Suprapubic skin (tissue), 4 donors: ENCODE results near the gene FUOM. TPM values are rescaled to one million over a fixed set of nuclear protein-coding genes. Genes with fewer than 3 reads are reported as not detected.

Experiments
- DNase-seq, 2 donors: peaks; one replicate each; pipeline ENCODE4 v3.0.0-alpha.2; 2019; ENCODE audit warnings: low spot score in 2 of 2
- H3K27ac ChIP-seq: fragments of 200-600 bp; sonication (generic); one replicate; pipeline ENCODE4 v1.5.1; 2019
- H3K27me3 ChIP-seq: fragments of 200-600 bp; sonication (generic); one replicate; pipeline ENCODE4 v1.5.1; 2019
- H3K36me3 ChIP-seq: fragments of 200-600 bp; sonication (generic); one replicate; pipeline ENCODE4 v1.5.1; 2019
- H3K4me1 ChIP-seq: fragments of 200-600 bp; sonication (generic); one replicate; pipeline ENCODE4 v1.5.1; 2019
- H3K4me3 ChIP-seq: fragments of 200-600 bp; sonication (generic); one replicate; pipeline ENCODE4 v1.5.1; 2019; ENCODE audit warnings: mild to moderate bottlenecking
- H3K9me3 ChIP-seq: fragments of 200-600 bp; sonication (generic); one replicate; pipeline ENCODE4 v1.5.1; 2019
- CTCF ChIP-seq, 2 donors: fragments of 200-600 bp in 1 of 2; fragments of 450-650 bp in 1 of 2; sonication (generic) in 1 of 2; IDR thresholded peaks; one replicate each; pipeline ENCODE4 v1.5.1; 2016 to 2019; ENCODE audit warnings: antibody characterized with exemption in 2 of 2, mild to moderate bottlenecking in 1 of 2, moderate library complexity in 1 of 2
- EP300 ChIP-seq: sonication (generic); formaldehyde crosslinking; IDR thresholded peaks from one replicate; pipeline ENCODE4 v1.6.1; 2017; ENCODE audit warnings: antibody characterized with exemption
- POLR2A ChIP-seq, 2 donors: fragments of 450-650 bp; IDR thresholded peaks; one replicate each; pipeline ENCODE4 v1.6.1; 2017; ENCODE audit warnings: antibody characterized with exemption in 2 of 2, mild to moderate bottlenecking in 2 of 2, moderate library complexity in 2 of 2
- POLR2AphosphoS5 ChIP-seq, 3 donors: sonication (generic); formaldehyde crosslinking; IDR thresholded peaks; one replicate each; pipeline ENCODE4 v1.6.1; 2017; ENCODE audit warnings: antibody characterized with exemption in 3 of 3
- WGBS: methylation state at CpG from one replicate; pipeline ENCODE4 v1.1.5; 2018; 5-methylcytosine and 5-hydroxymethylcytosine counted together
- total RNA-seq, 4 donors: library from RNA; depleted of rRNA; stranded (reverse); fragments of >200 nt; gene quantifications; one replicate each; pipeline ENCODE4 v1.1.0, GENCODE V29; 2016

Gene FUOM
- total RNA-seq, 4 donors from 2014 or later = 7.8 to 13.8 (median 11.7) TPM

- WGBS = 35% methylated on average over 8 of the region's 16 CpGs
- Histone ChIP-seq H3K9me3 (no peaks in the 10 kb centered on the region), H3K27me3 (peaks cover 37% of the 10 kb centered on the region), H3K4me3 (no peak overlapping the region), H3K4me1 (peaks cover 7% of the 10 kb centered on the region), H3K27ac (no peak overlapping the region), H3K36me3 (no peaks in the 10 kb centered on the region)
- TF ChIP-seq POLR2AphosphoS5 (IDR thresholded peaks at IDR 0.05) = no peak
- peak in 1 of 2 donors; percentile 56 for DNase-seq
Observed at GRCh38 chr10:133347710-133348517, 9.9 kb downstream of the FUOM start.

GRCh38 chr10:133346413-133346812 lies 11.4 kb downstream of the FUOM start:
- WGBS = 50% methylated on average over 11 of the region's 11 CpGs
- no peak for DNase-seq
- Histone ChIP-seq H3K27ac (no peak overlapping the region), H3K27me3 (peaks cover 51% of the 10 kb centered on the region), H3K4me3 (no peak overlapping the region), H3K36me3 (no peaks in the 10 kb centered on the region), H3K4me1 (peaks cover 7% of the 10 kb centered on the region), H3K9me3 (no peaks in the 10 kb centered on the region)
- TF ChIP-seq EP300 (no peak), CTCF (IDR thresholded peaks at IDR 0.05) (no peak), POLR2AphosphoS5 (IDR thresholded peaks at IDR 0.05) (no peak), POLR2A (IDR thresholded peaks at IDR 0.05) (no peak)

- peaks cover under 1% of the 10 kb centered on the region for H3K4me1 ChIP-seq
- TF ChIP-seq POLR2AphosphoS5 (IDR thresholded peaks at IDR 0.05) (no peak), EP300 (no peak), CTCF (IDR thresholded peaks at IDR 0.05) (no peak), POLR2A (IDR thresholded peaks at IDR 0.05) (no peak)
- no peak for DNase-seq
- 63% methylated on average over 5 of the region's 5 CpGs for WGBS
- H3K27me3 ChIP-seq = peaks cover 61% of the 10 kb centered on the region
- no peak overlapping the region for H3K4me3 ChIP-seq
- H3K36me3 ChIP-seq = no peaks in the 10 kb centered on the region
- H3K27ac ChIP-seq = no peak overlapping the region
- no peaks in the 10 kb centered on the region for H3K9me3 ChIP-seq
Observed at GRCh38 chr10:133344236-133344635, 13.6 kb downstream of the FUOM start.

DNA sequence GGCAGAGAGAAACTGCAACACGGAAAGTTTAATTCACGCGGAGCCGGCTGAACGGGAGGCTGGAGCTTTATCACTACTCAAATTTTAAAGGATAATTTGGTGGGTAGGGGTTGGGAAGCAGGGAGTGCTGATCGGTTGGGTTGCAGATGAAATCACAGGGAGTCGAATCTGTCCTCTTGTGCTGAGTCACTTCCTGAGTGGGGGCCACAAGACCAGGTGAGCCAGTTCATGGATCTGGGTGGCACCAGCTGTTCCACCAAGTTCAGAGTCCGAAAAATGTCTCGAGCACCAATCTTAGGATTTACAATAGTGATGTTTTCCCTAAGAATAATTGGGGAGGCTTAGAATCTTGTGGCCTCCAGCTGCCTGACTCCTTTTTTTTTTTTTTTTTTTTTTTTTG lies 14.3 kb downstream of the FUOM start:
- no peaks in the 10 kb centered on the region for H3K36me3 ChIP-seq
- 63% methylated on average over 9 of the region's 9 CpGs for WGBS
- no peak for DNase-seq
- H3K4me1 ChIP-seq = no peaks in the 10 kb centered on the region
- peaks cover 65% of the 10 kb centered on the region for H3K27me3 ChIP-seq
- no peaks in the 10 kb centered on the region for H3K9me3 ChIP-seq
- H3K4me3 ChIP-seq = no peak overlapping the region
- TF ChIP-seq POLR2AphosphoS5 (IDR thresholded peaks at IDR 0.05) = no peak
- TF ChIP-seq EP300 = no peak
- TF ChIP-seq POLR2A (IDR thresholded peaks at IDR 0.05) = no peak
- H3K27ac ChIP-seq = no peak overlapping the region

DNA sequence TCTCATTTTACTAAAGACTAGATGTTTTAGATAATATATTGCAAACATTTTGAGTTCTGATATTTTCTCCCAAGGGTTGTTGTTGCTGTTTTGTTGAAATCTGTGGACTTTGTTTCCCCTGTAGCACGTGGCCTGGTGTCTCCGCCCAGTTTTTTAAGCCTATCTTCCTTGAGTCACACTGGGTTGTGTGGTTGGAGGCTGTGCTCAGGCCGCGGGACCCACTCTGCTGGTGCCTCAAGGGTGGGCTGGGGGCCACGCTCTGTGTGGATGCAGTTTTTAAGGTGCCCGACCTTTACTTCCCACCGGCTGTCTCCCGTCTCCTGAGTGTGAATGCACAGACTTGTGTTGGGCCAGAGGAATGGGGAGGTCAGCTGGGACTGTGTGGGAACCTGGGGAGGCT lies 14.9 kb downstream of the FUOM start:
- Histone ChIP-seq H3K27ac (no peak overlapping the region), H3K27me3 (peaks cover 66% of the 10 kb centered on the region), H3K36me3 (no peaks in the 10 kb centered on the region), H3K9me3 (no peaks in the 10 kb centered on the region), H3K4me1 (no peaks in the 10 kb centered on the region), H3K4me3 (no peak overlapping the region)
- no peak for DNase-seq
- TF ChIP-seq EP300 = no peak
- 69% methylated on average over 8 of the region's 8 CpGs for WGBS

GRCh38 chr10:133341983-133342382 lies 15.8 kb downstream of the FUOM start:
- peaks cover 66% of the 10 kb centered on the region for H3K27me3 ChIP-seq
- H3K4me3 ChIP-seq = no peak overlapping the region
- TF ChIP-seq POLR2A (IDR thresholded peaks at IDR 0.05) (no peak), POLR2AphosphoS5 (IDR thresholded peaks at IDR 0.05) (no peak), EP300 (no peak), CTCF (IDR thresholded peaks at IDR 0.05) (no peak)
- no peaks in the 10 kb centered on the region for H3K36me3 ChIP-seq
- H3K4me1 ChIP-seq = no peaks in the 10 kb centered on the region
- WGBS = 74% methylated on average over 4 of the region's 4 CpGs
- DNase-seq = no peak
- no peaks in the 10 kb centered on the region for H3K9me3 ChIP-seq
- H3K27ac ChIP-seq = no peak overlapping the region
